Astrocyte (in vitro differentiated cells and primary cell): ENCODE data around the gene MPDU1. TPM values are rescaled to one million over a fixed set of nuclear protein-coding genes. Genes with fewer than 3 reads are reported as not detected.
"Not testable (repeated sequence)": the region's sequence is repeated elsewhere in the genome, so short reads cannot be mapped to it uniquely, and the experiment has no call there.

ENCODE experiments used
- DNase-seq: peaks from one replicate; pipeline ENCODE4 v3.0.0-alpha.2; 2010; ENCODE audit warnings: low read depth
- FAIRE-seq: peaks from 2 replicates; lab custom pipeline; 2011; peaks lifted over from hg19 to GRCh38; lab: Jason Lieb, UNC
- H2AFZ ChIP-seq: 2 replicates; pipeline ENCODE4 v1.6.0; 2012; ENCODE audit warnings: low read depth, low read length, inconsistent platforms
- H3K27ac ChIP-seq: 2 replicates; pipeline ENCODE4 v1.5.1; 2011; ENCODE audit warnings: low read depth, low read length, inconsistent platforms
- H3K27me3 ChIP-seq: 2 replicates; pipeline ENCODE4 v1.6.0; 2011; ENCODE audit warnings: low read length, inconsistent platforms; ENCODE audit not compliant: insufficient read depth
- H3K36me3 ChIP-seq: 2 replicates; pipeline ENCODE4 v1.5.1; 2011; ENCODE audit warnings: low read length, inconsistent platforms; ENCODE audit not compliant: insufficient read depth
- H3K4me1 ChIP-seq: 2 replicates; pipeline ENCODE4 v1.5.1; 2011; ENCODE audit warnings: low read length, inconsistent platforms; ENCODE audit not compliant: insufficient read depth
- H3K4me2 ChIP-seq: 2 replicates; pipeline ENCODE4 v1.6.0; 2012; ENCODE audit warnings: low read length, inconsistent platforms
- H3K4me3 ChIP-seq: 2 replicates; pipeline ENCODE4 v1.5.1; 2011; ENCODE audit warnings: low read depth, mild to moderate bottlenecking, low read length, inconsistent platforms; ENCODE audit not compliant: insufficient read depth
- H3K79me2 ChIP-seq: 2 replicates; pipeline ENCODE4 v1.6.0; 2012; ENCODE audit warnings: mild to moderate bottlenecking, low read length, inconsistent platforms; ENCODE audit not compliant: insufficient read depth
- H3K9ac ChIP-seq: 2 replicates; pipeline ENCODE4 v1.6.0; 2012; ENCODE audit warnings: mild to moderate bottlenecking, low read length, inconsistent platforms
- H3K9me3 ChIP-seq: 2 replicates; pipeline ENCODE4 v1.5.1; 2012; ENCODE audit warnings: low read depth, mild to moderate bottlenecking, low read length, inconsistent platforms; ENCODE audit not compliant: insufficient read depth
- H4K20me1 ChIP-seq: 2 replicates; pipeline ENCODE4 v1.6.0; 2012; ENCODE audit warnings: low read length, inconsistent platforms; ENCODE audit not compliant: insufficient read depth
- H3K27ac Mint-ChIP-seq: one replicate; pipeline ENCODE4 v1.8.0; 2021; ENCODE audit warnings: mild to moderate bottlenecking, mixed read lengths; ENCODE audit not compliant: unreplicated experiment
- H3K27me3 Mint-ChIP-seq: one replicate; pipeline ENCODE4 v1.8.0; 2021; ENCODE audit warnings: low read depth, mixed read lengths; ENCODE audit not compliant: unreplicated experiment
- H3K36me3 Mint-ChIP-seq: one replicate; pipeline ENCODE4 v1.8.0; 2021; ENCODE audit warnings: low read depth, mixed read lengths; ENCODE audit not compliant: unreplicated experiment
- H3K4me1 Mint-ChIP-seq: one replicate; pipeline ENCODE4 v1.8.0; 2021; ENCODE audit warnings: low read depth, mixed read lengths; ENCODE audit not compliant: unreplicated experiment
- H3K4me3 Mint-ChIP-seq: one replicate; pipeline ENCODE4 v1.8.0; 2021; ENCODE audit warnings: mild to moderate bottlenecking, moderate library complexity, mixed read lengths; ENCODE audit not compliant: unreplicated experiment
- H3K9me3 Mint-ChIP-seq: one replicate; pipeline ENCODE4 v1.8.0; 2021; ENCODE audit warnings: mild to moderate bottlenecking, mixed read lengths; ENCODE audit not compliant: unreplicated experiment
- CTCF ChIP-seq: IDR thresholded peaks from 2 replicates; pipeline ENCODE4 v1.5.1; 2011; ENCODE audit warnings: low read depth, mild to moderate bottlenecking, inconsistent platforms, low read length, moderate library complexity; ENCODE audit not compliant: insufficient read depth
- EZH2 ChIP-seq: IDR thresholded peaks from 2 replicates; pipeline ENCODE4 v1.6.1; 2012; ENCODE audit warnings: mild to moderate bottlenecking, low read length, inconsistent platforms; ENCODE audit not compliant: insufficient read depth
- total RNA-seq: library from RNA; stranded (reverse); gene quantifications from 2 replicates; pipeline ENCODE4 v1.2.1, GENCODE V29; 2021

MPDU1 gene
- total RNA-seq, 1 donor from 2014 or later = 51.2 TPM

GRCh38 chr17:7592422-7593021 lies 8.9 kb downstream of the MPDU1 start:
- no peaks in the 10 kb centered on the region for H3K27me3 ChIP-seq
- H3K27me3 Mint-ChIP-seq = no peaks in the 10 kb centered on the region
- peaks cover 44% of the 10 kb centered on the region for H3K36me3 ChIP-seq
- peak overlapping the region; percentile 20 for H3K27ac Mint-ChIP-seq
- peak overlapping the region; percentile 54 for H3K4me3 Mint-ChIP-seq
- H3K4me3 ChIP-seq = no peak overlapping the region
- no peak overlapping the region for H3K27ac ChIP-seq
- no peak overlapping the region for H2AFZ ChIP-seq
- H3K4me2 ChIP-seq = no peak overlapping the region
- FAIRE-seq (no peak), DNase-seq (no peak)
- peaks cover 20% of the 10 kb centered on the region for H3K79me2 ChIP-seq
- peaks cover 38% of the 10 kb centered on the region for H3K4me1 ChIP-seq
- peaks cover 44% of the 10 kb centered on the region for H4K20me1 ChIP-seq
- H3K9me3 ChIP-seq = no peaks in the 10 kb centered on the region
- TF ChIP-seq CTCF (no peak), EZH2 (no peak)
- H3K9me3 Mint-ChIP-seq = no peaks in the 10 kb centered on the region
- peaks cover 27% of the 10 kb centered on the region for H3K4me1 Mint-ChIP-seq
- peaks cover 30% of the 10 kb centered on the region for H3K36me3 Mint-ChIP-seq
- H3K9ac ChIP-seq = no peak overlapping the region

- Histone ChIP-seq H3K36me3 (peaks cover 44% of the 10 kb centered on the region), H3K27me3 (no peaks in the 10 kb centered on the region), H4K20me1 (peaks cover 37% of the 10 kb centered on the region), H2AFZ (no peak overlapping the region), H3K79me2 (peaks cover 19% of the 10 kb centered on the region), H3K4me2 (no peak overlapping the region), H3K9ac (no peak overlapping the region), H3K4me3 (no peak overlapping the region), H3K4me1 (peaks cover 30% of the 10 kb centered on the region), H3K9me3 (no peaks in the 10 kb centered on the region), H3K27ac (no peak overlapping the region)
- FAIRE-seq (no peak), DNase-seq (no peak)
- Mint-ChIP-seq H3K36me3 (peaks cover 30% of the 10 kb centered on the region), H3K4me3 (no peak overlapping the region), H3K27ac (peak overlapping the region; percentile 87), H3K27me3 (no peaks in the 10 kb centered on the region), H3K9me3 (no peaks in the 10 kb centered on the region), H3K4me1 (peaks cover 19% of the 10 kb centered on the region)
- TF ChIP-seq EZH2 = no peak
- TF ChIP-seq CTCF = no peak
These were observed 9.6 kb downstream of the MPDU1 start for GRCh38 chr17:7593296-7593695.

GRCh38 chr17:7597561-7597960 lies 13.9 kb downstream of the MPDU1 start:
- H3K36me3 Mint-ChIP-seq = peaks cover 31% of the 10 kb centered on the region
- not testable (repeated sequence) for H3K9me3 ChIP-seq

More at GRCh38 chr17:7597561-7597960, 13.9 kb downstream of the MPDU1 start:
- not testable (repeated sequence) for H3K4me1 ChIP-seq, H3K27me3 ChIP-seq, H3K4me2 ChIP-seq, H3K79me2 ChIP-seq, DNase-seq, H3K27ac ChIP-seq, H3K4me3 ChIP-seq, H3K4me3 Mint-ChIP-seq, H2AFZ ChIP-seq, H3K27me3 Mint-ChIP-seq, H3K9ac ChIP-seq, H3K27ac Mint-ChIP-seq, H3K9me3 Mint-ChIP-seq, H3K4me1 Mint-ChIP-seq
- peak; percentile 37 for FAIRE-seq
- Histone ChIP-seq H4K20me1 (peaks cover 28% of the 10 kb centered on the region), H3K36me3 (peaks cover 56% of the 10 kb centered on the region)
